SU-DHL-6 (cell line): ENCODE data around the gene GIT2.

ENCODE experiments used
- H2AFZ ChIP-seq: fragments of 200-600 bp; sonication (generic); 2 replicates; pipeline ENCODE4 v1.6.1; 2014; ENCODE audit warnings: low read depth, mild to moderate bottlenecking, moderate library complexity, mixed read lengths, antibody characterized with exemption, low read length; ENCODE audit not compliant: severe bottlenecking
- H3F3A ChIP-seq: fragments of 200-600 bp; shearing (Covaris generic); 2 replicates; pipeline ENCODE4 v1.6.0; 2016; ENCODE audit warnings: antibody characterized with exemption, mild to moderate bottlenecking; ENCODE audit not compliant: insufficient read depth
- H3K27ac ChIP-seq: fragments of 200-600 bp; sonication (generic); 2 replicates; pipeline ENCODE4 v1.5.1; 2016; ENCODE audit warnings: low read depth, mild to moderate bottlenecking, low read length, moderate library complexity, mixed read lengths
- H3K27me3 ChIP-seq: fragments of 200-600 bp; sonication (generic), shearing (Covaris generic); 2 replicates; pipeline ENCODE4 v1.6.0; 2014; ENCODE audit warnings: mild to moderate bottlenecking, low read length
- H3K36me3 ChIP-seq: fragments of 200-600 bp; sonication (generic); 2 replicates; pipeline ENCODE4 v1.6.1; 2014; ENCODE audit warnings: mild to moderate bottlenecking, low read length, mixed read lengths
- H3K4me2 ChIP-seq: fragments of 300-600, 200-600 bp; shearing (Covaris generic), sonication (generic); 2 replicates; pipeline ENCODE4 v1.6.0; 2014; ENCODE audit warnings: low read length, low read depth, mild to moderate bottlenecking; ENCODE audit not compliant: poor library complexity, severe bottlenecking
- H3K4me3 ChIP-seq: fragments of 200-600 bp; sonication (generic); 2 replicates; pipeline ENCODE4 v1.5.1; 2014; ENCODE audit warnings: antibody characterized with exemption, low read length, mild to moderate bottlenecking, mixed read lengths; ENCODE audit not compliant: insufficient read depth, poor library complexity, severe bottlenecking
- H3K79me2 ChIP-seq: fragments of 200-600 bp; sonication (generic); 2 replicates; pipeline ENCODE4 v1.6.1; 2014; ENCODE audit warnings: mild to moderate bottlenecking, low read length, moderate library complexity; ENCODE audit not compliant: insufficient read depth
- H3K9ac ChIP-seq: fragments of 200-600 bp; sonication (generic); 2 replicates; pipeline ENCODE4 v1.7.0; 2014; ENCODE audit warnings: mild to moderate bottlenecking, low read length
- H3K9me2 ChIP-seq: fragments of 200-600 bp; sonication (generic); replicated peaks from 2 replicates; pipeline ENCODE4 v1.6.1; 2014; ENCODE audit warnings: low read length; ENCODE audit not compliant: insufficient read depth
- H3K9me3 ChIP-seq: fragments of 200-600 bp; sonication (generic); 2 replicates; pipeline ENCODE4 v1.6.1; 2014; ENCODE audit warnings: low read length, mixed read lengths; ENCODE audit not compliant: insufficient read depth
- H4K20me1 ChIP-seq: fragments of 200-600 bp; sonication (generic); 2 replicates; pipeline ENCODE4 v1.6.1; 2014; ENCODE audit warnings: low read depth, mild to moderate bottlenecking, antibody characterized with exemption, low read length, moderate library complexity, mixed read lengths
- EZH2phosphoT487 ChIP-seq: fragments of 200-600 bp; sonication (generic), shearing (Covaris generic); conservative IDR thresholded peaks from 2 replicates; pipeline ENCODE4 v1.6.1; 2018; ENCODE audit warnings: mild to moderate bottlenecking, antibody characterized with exemption, low read length, moderate library complexity, mixed read lengths
- TF ChIP-seq, protein P1 (sequence below): fragments of 200-600 bp; sonication (generic); IDR thresholded peaks from one replicate; pipeline ENCODE4 v1.5.1; 2017; ENCODE audit warnings: antibody characterized with exemption, mild to moderate bottlenecking, low read length, moderate library complexity; ENCODE audit not compliant: insufficient read depth, poor library complexity, severe bottlenecking

The GIT2 gene

DNA sequence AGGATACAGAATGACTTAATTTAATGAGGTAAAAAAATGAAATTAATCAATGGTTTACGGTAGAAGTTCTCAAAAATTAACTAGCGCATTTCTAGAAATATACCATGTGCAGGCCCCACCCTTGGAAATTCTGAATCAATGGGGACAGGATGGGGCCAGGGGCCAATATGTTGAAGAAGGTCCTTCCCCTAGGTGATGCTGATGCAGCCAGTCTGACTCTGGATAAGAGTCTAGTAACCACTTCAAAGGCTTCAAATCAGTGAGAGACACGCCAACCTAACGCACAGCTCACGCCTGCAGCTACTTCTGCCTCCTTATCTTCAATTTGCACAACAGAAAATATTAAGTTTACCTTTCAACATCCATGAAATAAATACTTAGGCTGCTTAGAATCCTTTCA is 14.9 kb downstream of the GIT2 start:
- H4K20me1 ChIP-seq, result no peaks in the 10 kb centered on the region
- H3K36me3 ChIP-seq, result peaks cover 52% of the 10 kb centered on the region
- no peak overlapping the region for H3K9ac ChIP-seq
- no peak overlapping the region for H3K4me2 ChIP-seq
- H3K79me2 ChIP-seq, result peaks cover 12% of the 10 kb centered on the region; the same call in 1 of the 2 replicates
- H3K4me3 ChIP-seq, result no peak overlapping the region
- H3K27ac ChIP-seq, result no peak overlapping the region
- H3K27me3 ChIP-seq, result no peaks in the 10 kb centered on the region
- no peaks in the 10 kb centered on the region for H3F3A ChIP-seq
- H3K9me2 ChIP-seq, result no peaks in the 10 kb centered on the region
- TF ChIP-seq EZH2phosphoT487, result no peak
- TF ChIP-seq, protein P1, sequence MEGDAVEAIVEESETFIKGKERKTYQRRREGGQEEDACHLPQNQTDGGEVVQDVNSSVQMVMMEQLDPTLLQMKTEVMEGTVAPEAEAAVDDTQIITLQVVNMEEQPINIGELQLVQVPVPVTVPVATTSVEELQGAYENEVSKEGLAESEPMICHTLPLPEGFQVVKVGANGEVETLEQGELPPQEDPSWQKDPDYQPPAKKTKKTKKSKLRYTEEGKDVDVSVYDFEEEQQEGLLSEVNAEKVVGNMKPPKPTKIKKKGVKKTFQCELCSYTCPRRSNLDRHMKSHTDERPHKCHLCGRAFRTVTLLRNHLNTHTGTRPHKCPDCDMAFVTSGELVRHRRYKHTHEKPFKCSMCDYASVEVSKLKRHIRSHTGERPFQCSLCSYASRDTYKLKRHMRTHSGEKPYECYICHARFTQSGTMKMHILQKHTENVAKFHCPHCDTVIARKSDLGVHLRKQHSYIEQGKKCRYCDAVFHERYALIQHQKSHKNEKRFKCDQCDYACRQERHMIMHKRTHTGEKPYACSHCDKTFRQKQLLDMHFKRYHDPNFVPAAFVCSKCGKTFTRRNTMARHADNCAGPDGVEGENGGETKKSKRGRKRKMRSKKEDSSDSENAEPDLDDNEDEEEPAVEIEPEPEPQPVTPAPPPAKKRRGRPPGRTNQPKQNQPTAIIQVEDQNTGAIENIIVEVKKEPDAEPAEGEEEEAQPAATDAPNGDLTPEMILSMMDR, result no peak
- H2AFZ ChIP-seq, result no peak overlapping the region
- no peaks in the 10 kb centered on the region for H3K9me3 ChIP-seq

GRCh38 chr12:109972821-109973220 is 23.3 kb downstream of the GIT2 start:
- Histone ChIP-seq H2AFZ (no peak overlapping the region), H3K4me2 (no peak overlapping the region), H3K79me2 (no peaks in the 10 kb centered on the region), H3K9me3 (no peaks in the 10 kb centered on the region), H4K20me1 (no peaks in the 10 kb centered on the region), H3K9me2 (no peaks in the 10 kb centered on the region), H3K36me3 (peaks cover 30% of the 10 kb centered on the region), H3F3A (no peaks in the 10 kb centered on the region), H3K9ac (no peak overlapping the region), H3K27ac (no peak overlapping the region), H3K27me3 (no peaks in the 10 kb centered on the region), H3K4me3 (no peak overlapping the region)
- no peak for TF ChIP-seq EZH2phosphoT487
- TF ChIP-seq, protein P1, result no peak

- Histone ChIP-seq H2AFZ (no peak overlapping the region), H3K4me2 (no peak overlapping the region), H3F3A (0 out of 2 replicates have a peak, but pooled peaks cover 6% of the 10 kb centered on the region), H3K4me3 (no peak overlapping the region), H3K36me3 (peaks cover 35% of the 10 kb centered on the region), H3K79me2 (no peaks in the 10 kb centered on the region), H3K9ac (no peak overlapping the region), H3K27me3 (no peaks in the 10 kb centered on the region), H3K9me3 (no peaks in the 10 kb centered on the region), H3K9me2 (no peaks in the 10 kb centered on the region), H4K20me1 (no peaks in the 10 kb centered on the region), H3K27ac (no peak overlapping the region)
- no peak for TF ChIP-seq EZH2phosphoT487
- TF ChIP-seq, protein P1, result no peak
These were observed 27.4 kb downstream of the GIT2 start for GRCh38 chr12:109968801-109969200.
